NT2/D1 (cell line): ENCODE measurements around the gene MORN4.

ENCODE experiments used
- DNase-seq: peaks from one replicate; pipeline ENCODE4 v3.0.0-alpha.2; 2011; ENCODE audit warnings: low read depth, low spot score
- H3K27me3 ChIP-seq: 2 replicates; pipeline ENCODE4 v1.6.0; 2011; ENCODE audit warnings: mild to moderate bottlenecking; ENCODE audit not compliant: insufficient read length, insufficient read depth
- H3K36me3 ChIP-seq: 2 replicates; pipeline ENCODE4 v1.6.1; 2011; ENCODE audit warnings: mild to moderate bottlenecking, low read length, mixed read lengths; ENCODE audit not compliant: insufficient read depth, insufficient read length
- H3K4me1 ChIP-seq: 2 replicates; pipeline ENCODE4 v1.5.1; 2011; ENCODE audit not compliant: insufficient read depth, insufficient read length
- H3K4me3 ChIP-seq: 2 replicates; pipeline ENCODE4 v1.5.1; 2011; ENCODE audit warnings: low read depth; ENCODE audit not compliant: insufficient read length
- H3K9ac ChIP-seq: 2 replicates; pipeline ENCODE4 v1.6.0; 2011; ENCODE audit warnings: low read depth; ENCODE audit not compliant: insufficient read length
- H3K9me3 ChIP-seq: 2 replicates; pipeline ENCODE4 v1.5.1; 2011; ENCODE audit warnings: mild to moderate bottlenecking, low read length; ENCODE audit not compliant: insufficient read depth
- SUZ12 ChIP-seq: IDR thresholded peaks from 2 replicates; pipeline ENCODE4 v1.6.1; 2011; ENCODE audit not compliant: insufficient read length, insufficient read depth; ENCODE audit errors: extremely low read depth
- YY1 ChIP-seq: IDR thresholded peaks from 2 replicates; pipeline ENCODE4 v1.6.1; 2011; ENCODE audit not compliant: insufficient read length, insufficient read depth
- ZNF274 ChIP-seq: IDR thresholded peaks from 2 replicates; pipeline ENCODE4 v1.6.1; 2011; ENCODE audit warnings: mild to moderate bottlenecking, low read depth, low read length

MORN4 gene

GRCh38 chr10:97632949-97633884 is at the start of gene MORN4:
Gene MORN4 (minus strand): TSS chr10:97633500. CDS start chr10:97619653, 13,847 bp downstream.
- Histone ChIP-seq H3K27me3 (no peaks in the 10 kb centered on the region), H3K4me1 (no peaks in the 10 kb centered on the region), H3K4me3 (peak within 1 kb of the TSS; percentile 74), H3K9ac (peak within 1 kb of the TSS; percentile 84), H3K9me3 (no peaks in the 10 kb centered on the region), H3K36me3 (no peaks in the 10 kb centered on the region)
- peak; percentile 93 for TF ChIP-seq YY1
- no peak for TF ChIP-seq ZNF274
- no peak for TF ChIP-seq SUZ12
- DNase-seq, result peak; percentile 72

- DNase-seq, result no peak
- no peaks in the 10 kb centered on the region for H3K27me3 ChIP-seq
Measured at GRCh38 chr10:97682042-97682441, 48.7 kb upstream of the MORN4 start.

GRCh38 chr10:97679594-97679993 is 46.3 kb upstream of the MORN4 start:
- Histone ChIP-seq H3K9me3 (no peaks in the 10 kb centered on the region), H3K9ac (no peak overlapping the region), H3K4me1 (peaks cover 4% of the 10 kb centered on the region), H3K36me3 (peaks cover 33% of the 10 kb centered on the region), H3K4me3 (no peak overlapping the region), H3K27me3 (no peaks in the 10 kb centered on the region)
- no peak for DNase-seq
- TF ChIP-seq SUZ12 (no peak), YY1 (no peak), ZNF274 (no peak)

More at GRCh38 chr10:97682042-97682441, 48.7 kb upstream of the MORN4 start:
- Histone ChIP-seq H3K4me3 (no peak overlapping the region), H3K4me1 (peaks cover 4% of the 10 kb centered on the region), H3K9ac (no peak overlapping the region), H3K36me3 (peaks cover 11% of the 10 kb centered on the region), H3K9me3 (no peaks in the 10 kb centered on the region)
- TF ChIP-seq ZNF274 (no peak), SUZ12 (no peak), YY1 (no peak)

- no peak for DNase-seq
- H3K9me3 ChIP-seq, result no peaks in the 10 kb centered on the region
- H3K36me3 ChIP-seq, result peaks cover 46% of the 10 kb centered on the region
- TF ChIP-seq YY1, result no peak
- no peak for TF ChIP-seq SUZ12
- no peak for TF ChIP-seq ZNF274
- no peak overlapping the region for H3K9ac ChIP-seq
- H3K27me3 ChIP-seq, result no peaks in the 10 kb centered on the region
- H3K4me1 ChIP-seq, result peaks cover under 1% of the 10 kb centered on the region
- no peak overlapping the region for H3K4me3 ChIP-seq
Measured at GRCh38 chr10:97676770-97677581, 43.7 kb upstream of the MORN4 start.

GRCh38 chr10:97675222-97675621 is 41.9 kb upstream of the MORN4 start:
- TF ChIP-seq SUZ12 (no peak), YY1 (no peak), ZNF274 (no peak)
- Histone ChIP-seq H3K4me1 (no peaks in the 10 kb centered on the region), H3K27me3 (no peaks in the 10 kb centered on the region), H3K4me3 (no peak overlapping the region), H3K9me3 (no peaks in the 10 kb centered on the region), H3K9ac (no peak overlapping the region), H3K36me3 (peaks cover 49% of the 10 kb centered on the region)
- no peak for DNase-seq

- H3K36me3 ChIP-seq, result peaks cover 57% of the 10 kb centered on the region
Measured at GRCh38 chr10:97673736-97674525, 40.6 kb upstream of the MORN4 start.

More at GRCh38 chr10:97673736-97674525, 40.6 kb upstream of the MORN4 start:
- Histone ChIP-seq H3K9me3 (no peaks in the 10 kb centered on the region), H3K9ac (no peak overlapping the region), H3K4me1 (no peaks in the 10 kb centered on the region), H3K4me3 (no peak overlapping the region), H3K27me3 (no peaks in the 10 kb centered on the region)
- TF ChIP-seq YY1 (no peak), ZNF274 (no peak), SUZ12 (no peak)
- DNase-seq, result no peak
